IMR-90 (cell line): ENCODE data around the gene ACIN1. TPM values are rescaled to one million over a fixed set of nuclear protein-coding genes. Genes with fewer than 3 reads are reported as not detected.

Experiments used
- ATAC-seq: fragments of 200-7000 bp; cut with Tn5 transposase; 2 replicates; pipeline ENCODE4 v1.9.1; 2020; ENCODE audit warnings: low read depth, mild to moderate bottlenecking, moderate library complexity
- BruUV-seq: library from RNA; stranded (reverse); fragments of 400-500 nt; replicated peaks from 2 replicates; lab custom pipeline; 2021; lab: Mats Ljungman, UMichigan
- CTCF ChIA-PET: fragments of 300-600 bp; formaldehyde crosslinking; extraction: SDS; loops from one replicate; lab custom pipeline; 2021; ENCODE audit warnings: antibody characterized with exemption; lab: Yijun Ruan, JAX
- POLR2A ChIA-PET: fragments of 300-600 bp; sonication (Branson Sonifier 250); formaldehyde crosslinking; loops from one replicate; lab custom pipeline; 2022; ENCODE audit warnings: antibody characterized with exemption; ENCODE audit not compliant: unreplicated experiment; lab: Charles Lee
- DNase-seq: peaks from one replicate; pipeline ENCODE4 v3.0.0; 2013
- H2AFZ ChIP-seq: replicated peaks from 2 replicates; pipeline ENCODE3; 2013; ENCODE audit warnings: low read length, mild to moderate bottlenecking; ENCODE audit not compliant: poor library complexity
- H2AK5ac ChIP-seq: 2 replicates; pipeline ENCODE4 v1.6.1; 2013; ENCODE audit warnings: low read depth, low read length, inconsistent platforms
- H2AK9ac ChIP-seq: replicated peaks from 2 replicates; pipeline ENCODE3; 2013; ENCODE audit warnings: mild to moderate bottlenecking, low read depth, low read length, moderate library complexity; ENCODE audit not compliant: poor library complexity
- H2BK120ac ChIP-seq: 2 replicates; pipeline ENCODE4 v1.6.1; 2013; ENCODE audit warnings: low read depth, low read length, inconsistent platforms
- H2BK15ac ChIP-seq: 3 replicates; pipeline ENCODE4 v1.6.1; 2013; ENCODE audit warnings: low read depth, low read length, inconsistent platforms
- H2BK20ac ChIP-seq: 2 replicates; pipeline ENCODE4 v1.6.1; 2013; ENCODE audit warnings: low read depth, mild to moderate bottlenecking, inconsistent platforms, low read length, moderate library complexity
- H2BK5ac ChIP-seq: 2 replicates; pipeline ENCODE4 v1.6.1; 2013; ENCODE audit warnings: mild to moderate bottlenecking, low read depth, low read length, inconsistent platforms; ENCODE audit not compliant: poor library complexity, severe bottlenecking
- H3K14ac ChIP-seq: replicated peaks from 2 replicates; pipeline ENCODE4 v1.6.1; 2013; ENCODE audit warnings: low read depth, low read length, inconsistent platforms
- H3K18ac ChIP-seq: 2 replicates; pipeline ENCODE4 v1.6.1; 2013; ENCODE audit warnings: low read depth, low read length, control low read depth
- H3K23ac ChIP-seq: 2 replicates; pipeline ENCODE4 v1.6.1; 2013; ENCODE audit warnings: low read depth, low read length, inconsistent platforms
- H3K27ac ChIP-seq: 2 replicates; pipeline ENCODE4 v1.5.1; 2013; ENCODE audit warnings: mild to moderate bottlenecking, control low read depth, low read length; ENCODE audit not compliant: insufficient read depth
- H3K27me3 ChIP-seq: 2 replicates; pipeline ENCODE4 v1.6.1; 2013; ENCODE audit warnings: low read length; ENCODE audit not compliant: control insufficient read depth, insufficient read depth
- H3K36me3 ChIP-seq: 2 replicates; pipeline ENCODE4 v1.6.1; 2013; ENCODE audit warnings: low read length, mixed read lengths; ENCODE audit not compliant: control insufficient read depth, insufficient read depth
- H3K4ac ChIP-seq: 2 replicates; pipeline ENCODE4 v1.6.1; 2013; ENCODE audit warnings: low read depth, low read length, inconsistent platforms
- H3K4me1 ChIP-seq: 2 replicates; pipeline ENCODE4 v1.6.1; 2013; ENCODE audit warnings: low read length, mixed read lengths; ENCODE audit not compliant: control insufficient read depth, insufficient read depth
- H3K4me2 ChIP-seq: 2 replicates; pipeline ENCODE4 v1.6.1; 2013; ENCODE audit warnings: low read depth, mild to moderate bottlenecking, control low read depth, low read length, moderate library complexity
- H3K4me3 ChIP-seq: 2 replicates; pipeline ENCODE4 v1.5.1; 2013; ENCODE audit warnings: low read depth, mild to moderate bottlenecking, control low read depth, low read length, moderate library complexity; ENCODE audit not compliant: insufficient read depth
- H3K56ac ChIP-seq: 2 replicates; pipeline ENCODE4 v1.6.1; 2013; ENCODE audit warnings: low read length, inconsistent platforms; ENCODE audit not compliant: insufficient read depth; ENCODE audit errors: extremely low read depth
- H3K79me1 ChIP-seq, 2 experiments: 2 replicates each; pipeline ENCODE4 v1.6.1; 2013; ENCODE audit warnings: low read length in 2 of 2, inconsistent platforms in 1 of 2, low read depth in 1 of 2
- H3K9ac ChIP-seq: 2 replicates; pipeline ENCODE4 v1.6.1; 2013; ENCODE audit warnings: low read depth, low read length, control low read depth
- H3K9me1 ChIP-seq: 2 replicates; pipeline ENCODE4 v1.6.1; 2013; ENCODE audit warnings: low read length, inconsistent platforms; ENCODE audit not compliant: insufficient read depth
- H3K9me3 ChIP-seq: 2 replicates; pipeline ENCODE4 v1.6.1; 2013; ENCODE audit warnings: low read length; ENCODE audit not compliant: control insufficient read depth, insufficient read depth
- H4K20me1 ChIP-seq: 2 replicates; pipeline ENCODE4 v1.6.1; 2013; ENCODE audit warnings: low read length, inconsistent platforms; ENCODE audit not compliant: insufficient read depth
- H4K5ac ChIP-seq: 2 replicates; pipeline ENCODE4 v1.6.1; 2013; ENCODE audit warnings: mild to moderate bottlenecking, low read depth, low read length, control low read depth
- H4K8ac ChIP-seq, 2 experiments: 2 replicates each; pipeline ENCODE4 v1.6.1; 2013; ENCODE audit warnings: low read depth in 2 of 2, low read length in 2 of 2, control low read depth in 1 of 2, inconsistent platforms in 1 of 2
- H4K91ac ChIP-seq: 2 replicates; pipeline ENCODE4 v1.6.1; 2013; ENCODE audit warnings: low read depth, low read length, inconsistent platforms; ENCODE audit not compliant: insufficient read depth
- MAFK ChIP-seq: IDR thresholded peaks from 2 replicates; pipeline ENCODE4 v1.6.1; 2012; ENCODE audit warnings: low read depth, low read length, improper control_type of control experiment
- RFX5 ChIP-seq: IDR thresholded peaks from 2 replicates; pipeline ENCODE4 v1.8.0; 2012; ENCODE audit warnings: low read depth, mild to moderate bottlenecking, low read length, moderate library complexity
- WGBS, 2 experiments: methylation state at CpG; one replicate each; pipeline versions ENCODE4 v1.1.5 to v1.1.7; 2013; ENCODE audit warnings: missing lambda C conversion rate in 2 of 2; ENCODE audit not compliant: insufficient read length in 1 of 2; ENCODE audit errors: extremely low coverage in 2 of 2; 5-methylcytosine and 5-hydroxymethylcytosine counted together
- dilution Hi-C: fragments of 300-500 bp; cut with HindIII; formaldehyde crosslinking; loops from one replicate; pipeline ENCODE4 v1.14.3; 2018; ENCODE audit warnings: low sequenced_read_pairs; ENCODE audit not compliant: unreplicated experiment
- in situ Hi-C: fragments of 300-500 bp; cut with MboI; formaldehyde crosslinking; loops from 3 replicates; pipeline ENCODE4 v1.14.3; 2019; ENCODE audit warnings: low sequenced_read_pairs, inconsistent platforms, mixed read lengths
- intact Hi-C: fragments of 100-400 bp; cut with micrococcal nuclease; formaldehyde crosslinking; loops from 2 replicates; pipeline ENCODE4 v1.10.0; 2022
- polyA plus RNA-seq, 3 experiments: library from polyadenylated mRNA; depleted of rRNA; stranded (reverse); fragments of >200 nt; gene quantifications; 2 replicates each; pipeline ENCODE4 v1.2.3, GENCODE V29; 2012; ENCODE audit warnings: low replicate concordance in 1 of 3
- total RNA-seq: library from RNA; depleted of rRNA; stranded (reverse); fragments of >200 nt; gene quantifications from 2 replicates; pipeline ENCODE4 v1.2.3, GENCODE V29; 2012
- TF ChIP-seq, protein P1 (sequence below): fragments of 150-350 bp; IDR thresholded peaks from 2 replicates; pipeline ENCODE4 v1.6.1; 2017; ENCODE audit warnings: mild to moderate bottlenecking, antibody characterized with exemption, low read length, low read depth

The ACIN1 gene
- total and polyA plus RNA-seq, 2 of the 4 experiments (the other 2 are of a cell fraction) = 73.8 to 185 TPM

DNA sequence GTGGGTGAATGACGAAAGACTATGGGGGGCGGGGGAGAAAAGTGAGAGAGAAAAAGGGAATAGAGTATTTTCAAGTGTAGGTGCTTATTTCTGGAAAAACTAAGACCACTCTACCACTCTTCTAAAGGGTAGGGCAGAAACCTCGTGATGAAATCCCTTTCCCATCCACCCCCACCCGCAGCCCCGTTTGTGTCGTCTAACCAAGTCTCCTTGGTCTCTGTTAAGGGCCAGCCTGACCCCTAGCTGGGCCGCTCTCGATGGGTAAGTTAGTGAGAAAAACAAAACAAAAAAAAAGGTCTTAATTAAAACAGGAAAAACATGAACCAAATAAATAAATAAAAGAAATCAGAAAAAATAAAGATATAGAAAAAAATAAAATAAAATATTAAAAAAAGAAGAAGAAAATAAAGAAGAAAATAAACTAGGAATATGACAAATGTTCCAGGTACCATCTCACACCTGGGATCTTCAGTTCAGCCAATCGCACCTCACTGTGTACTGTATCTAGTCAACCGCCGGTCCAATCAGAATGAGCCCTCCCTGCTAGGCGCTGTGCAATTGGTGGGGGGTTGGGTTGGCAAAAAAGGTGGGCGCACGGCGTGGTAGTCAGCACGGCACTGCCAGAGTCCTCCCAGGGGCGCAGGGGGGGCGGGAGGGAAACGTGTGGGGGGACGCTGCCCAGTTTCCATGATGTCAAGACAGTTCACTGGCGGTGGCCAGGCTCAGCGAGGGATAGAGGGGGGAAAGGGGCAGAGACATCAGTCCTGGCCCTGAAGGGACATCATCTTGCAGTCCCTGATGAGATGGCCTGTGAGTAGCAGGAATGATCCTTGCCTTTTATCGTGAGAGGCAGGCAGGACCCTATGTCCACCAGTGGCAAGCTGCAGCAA lies 27.8 kb downstream of the ACIN1 start (continued):
- TF ChIP-seq, protein P1, sequence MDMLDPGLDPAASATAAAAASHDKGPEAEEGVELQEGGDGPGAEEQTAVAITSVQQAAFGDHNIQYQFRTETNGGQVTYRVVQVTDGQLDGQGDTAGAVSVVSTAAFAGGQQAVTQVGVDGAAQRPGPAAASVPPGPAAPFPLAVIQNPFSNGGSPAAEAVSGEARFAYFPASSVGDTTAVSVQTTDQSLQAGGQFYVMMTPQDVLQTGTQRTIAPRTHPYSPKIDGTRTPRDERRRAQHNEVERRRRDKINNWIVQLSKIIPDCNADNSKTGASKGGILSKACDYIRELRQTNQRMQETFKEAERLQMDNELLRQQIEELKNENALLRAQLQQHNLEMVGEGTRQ = no peak

DNA sequence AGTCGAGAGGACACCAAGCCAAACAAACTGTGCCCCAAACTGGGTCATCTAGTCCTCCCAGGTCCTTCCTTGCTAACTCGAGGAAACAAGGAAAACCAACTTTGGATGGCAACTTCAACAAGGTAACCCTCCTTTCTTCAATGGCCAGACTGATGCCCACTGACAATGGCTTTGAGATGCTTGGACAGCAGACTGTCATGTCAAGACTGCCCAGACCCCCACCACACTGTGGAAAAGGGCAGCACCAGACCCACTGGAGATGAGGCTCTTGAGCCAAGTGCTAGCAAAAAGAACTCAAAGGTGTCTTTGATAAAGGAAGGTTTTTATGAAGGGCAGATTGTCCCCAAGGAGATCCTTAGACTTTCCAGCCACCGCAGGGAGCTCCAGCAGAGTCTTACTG lies 28.6 kb downstream of the ACIN1 start:
- Histone ChIP-seq H2AK5ac (no peak overlapping the region), H4K5ac (no peak overlapping the region), H3K4me2 (no peak overlapping the region), H3K36me3 (peaks cover 60% of the 10 kb centered on the region), H2AFZ (no peak overlapping the region), H3K4me3 (no peak overlapping the region), H4K91ac (no peak overlapping the region), H3K79me1 (peaks cover 25 to 86% of the 10 kb centered on the region in 2 experiments), H3K18ac (no peak overlapping the region), H3K9ac (no peak overlapping the region), H4K8ac (no peak overlapping the region), H3K14ac (no peak overlapping the region), H4K20me1 (peaks cover 54% of the 10 kb centered on the region), H2AK9ac (no peak overlapping the region), H3K56ac (no peak overlapping the region), H2BK5ac (no peak overlapping the region), H3K27ac (0 out of 2 replicates have a peak overlapping the region, but pooled peaks have one; percentile 18), H3K23ac (no peak overlapping the region), H3K9me1 (peaks cover 8% of the 10 kb centered on the region; the same call in 1 of the 2 replicates), H3K27me3 (no peaks in the 10 kb centered on the region), H2BK15ac (no peak overlapping the region), H3K9me3 (no peaks in the 10 kb centered on the region), H2BK20ac (no peak overlapping the region), H3K4me1 (peaks cover 15% of the 10 kb centered on the region), H3K4ac (no peak overlapping the region), H2BK120ac (no peak overlapping the region)
- dilution Hi-C loops (no loop called here), intact Hi-C loops (no loop called here), in situ Hi-C loops (loop anchor here (5.0 to 10.0 kb wide), 2 partner anchors 36 to 512 kb away; partner anchors contain the start of gene CIROP)
- TF ChIP-seq RFX5 = no peak
- TF ChIP-seq MAFK = no peak
- CTCF ChIA-PET = no interaction called here
- no peak for DNase-seq
- no TSS peak for BruUV-seq
- POLR2A ChIA-PET = no interaction called here
- ATAC-seq = no peak
- WGBS, 2 experiments = no CpG with 5 or more reads among the region's 3 CpGs
